Stimulated activated naive CD8-positive, alpha-beta T cell treated with anti-CD3 and anti-CD28 coated beads, Interleukin-15, amount 100 ng/mL, for 72 hours (primary cell): ENCODE data around the gene GOLGA6A.
"Not testable (repeated sequence)": the region's sequence is repeated elsewhere in the genome, so short reads cannot be mapped to it uniquely, and the experiment has no call there.

Experiments
- ATAC-seq: fragments of 150-1000 bp; cut with Tn5 transposase; 2 replicates; pipeline ENCODE4 v1.10.0; 2021; ENCODE audit warnings: mild to moderate bottlenecking, moderate library complexity
- DNase-seq, 2 donors: peaks; one replicate each; pipeline ENCODE4 v3.0.0; 2021 to 2022
- H3K27ac Mint-ChIP-seq, 2 donors: one replicate each; pipeline ENCODE4 v1.8.0; 2022; ENCODE audit warnings: mild to moderate bottlenecking in 2 of 2, mixed read lengths in 2 of 2, moderate library complexity in 2 of 2
- H3K27me3 Mint-ChIP-seq: one replicate; pipeline ENCODE4 v1.8.0; 2022; ENCODE audit warnings: mixed read lengths
- H3K4me1 Mint-ChIP-seq: one replicate; pipeline ENCODE4 v1.8.0; 2022; ENCODE audit warnings: mild to moderate bottlenecking, mixed read lengths
- H3K4me3 Mint-ChIP-seq, 2 donors: one replicate each; pipeline ENCODE4 v1.8.0; 2022; ENCODE audit warnings: mild to moderate bottlenecking in 2 of 2, mixed read lengths in 2 of 2, moderate library complexity in 1 of 2
- H3K9me3 Mint-ChIP-seq, 2 donors: one replicate each; pipeline ENCODE4 v1.8.0; 2022; ENCODE audit warnings: mixed read lengths in 2 of 2

GOLGA6A gene

GRCh38 chr15:74082450-74082849, at the start of gene GOLGA6A:
TSS of gene GOLGA6A (minus strand) at chr15:74082550. CDS start at chr15:74082509, 41 bp downstream.
- not testable (repeated sequence) for H3K27me3 Mint-ChIP-seq

GRCh38 chr15:74131628-74132413, 49.5 kb upstream of the GOLGA6A start:
- DNase-seq (no peak), ATAC-seq (no peak)
- Mint-ChIP-seq H3K9me3 (no peaks in the 10 kb centered on the region), H3K27me3 (peaks cover 100% of the 10 kb centered on the region), H3K4me3 (peak overlapping the region; percentile 40), H3K4me1 (peaks cover 79% of the 10 kb centered on the region), H3K27ac (peak overlapping the region; percentile 55 to 93)

More at GRCh38 chr15:74082450-74082849, at the start of gene GOLGA6A:
- H3K4me3 Mint-ChIP-seq, H3K9me3 Mint-ChIP-seq, H3K27ac Mint-ChIP-seq, H3K4me1 Mint-ChIP-seq, ATAC-seq, DNase-seq: not testable (repeated sequence)

- Mint-ChIP-seq H3K27ac (no peak overlapping the region), H3K4me1 (peaks cover 71% of the 10 kb centered on the region), H3K4me3 (no peak overlapping the region), H3K27me3 (peaks cover 98% of the 10 kb centered on the region), H3K9me3 (no peaks in the 10 kb centered on the region)
- no peak for ATAC-seq
- no peak for DNase-seq
These were observed 48.7 kb upstream of the GOLGA6A start for GRCh38 chr15:74130849-74131627.

GRCh38 chr15:74130155-74130848, 48.0 kb upstream of the GOLGA6A start, which contains the start of gene ISLR2:
TSS of gene ISLR2 (plus strand) at chr15:74130586. CDS start at chr15:74132755, 2,169 bp downstream.
- peaks cover 66% of the 10 kb centered on the region for H3K4me1 Mint-ChIP-seq

GRCh38 chr15:74129586-74130154, 47.3 kb upstream of the GOLGA6A start:
- no peak for ATAC-seq
- peaks cover 60% of the 10 kb centered on the region for H3K4me1 Mint-ChIP-seq
- peaks cover 95% of the 10 kb centered on the region for H3K27me3 Mint-ChIP-seq
- no peak for DNase-seq
- peak overlapping the region; percentile 35 to 43 for H3K4me3 Mint-ChIP-seq
- peak overlapping the region in 1 of 2 donors; percentile 77 for H3K27ac Mint-ChIP-seq
- H3K9me3 Mint-ChIP-seq = no peaks in the 10 kb centered on the region

More at GRCh38 chr15:74130155-74130848, 48.0 kb upstream of the GOLGA6A start, which contains the start of gene ISLR2:
- ATAC-seq (no peak), DNase-seq (no peak)
- Mint-ChIP-seq H3K9me3 (no peaks in the 10 kb centered on the region), H3K27ac (peak within 1 kb of the TSS in 1 of 2 donors; percentile 77), H3K4me3 (peak within 1 kb of the TSS; percentile 35 to 43), H3K27me3 (peaks cover 95% of the 10 kb centered on the region)

GRCh38 chr15:74128785-74129585, 46.6 kb upstream of the GOLGA6A start:
- Mint-ChIP-seq H3K27me3 (peaks cover 95% of the 10 kb centered on the region), H3K4me1 (peaks cover 55% of the 10 kb centered on the region)

GRCh38 chr15:74127954-74128784, 45.8 kb upstream of the GOLGA6A start:
- Mint-ChIP-seq H3K9me3 (no peaks in the 10 kb centered on the region), H3K27me3 (peaks cover 94% of the 10 kb centered on the region), H3K4me1 (peaks cover 52% of the 10 kb centered on the region), H3K27ac (peak overlapping the region in 1 of 2 donors; percentile 24), H3K4me3 (peak overlapping the region; percentile 72 to 78)
- no peak for DNase-seq
- peak; percentile 24 for ATAC-seq

More at GRCh38 chr15:74128785-74129585, 46.6 kb upstream of the GOLGA6A start:
- Mint-ChIP-seq H3K27ac (no peak overlapping the region), H3K9me3 (no peaks in the 10 kb centered on the region), H3K4me3 (peak overlapping the region; percentile 43 to 45)
- ATAC-seq (no peak), DNase-seq (no peak)

- H3K9me3 Mint-ChIP-seq = no peaks in the 10 kb centered on the region
- ATAC-seq (peak; percentile 96), DNase-seq (peak; percentile 88 to 91)
- H3K4me1 Mint-ChIP-seq = peaks cover 54% of the 10 kb centered on the region
- H3K27ac Mint-ChIP-seq = no peak overlapping the region
- H3K4me3 Mint-ChIP-seq = peak overlapping the region; percentile 72 to 78
- peaks cover 94% of the 10 kb centered on the region for H3K27me3 Mint-ChIP-seq
These were observed 45.1 kb upstream of the GOLGA6A start for GRCh38 chr15:74127255-74127953.

- Mint-ChIP-seq H3K4me1 (peaks cover 33% of the 10 kb centered on the region), H3K4me3 (no peak overlapping the region), H3K9me3 (no peaks in the 10 kb centered on the region), H3K27me3 (peaks cover 92% of the 10 kb centered on the region), H3K27ac (no peak overlapping the region)
- DNase-seq (no peak), ATAC-seq (no peak)
These were observed 42.4 kb upstream of the GOLGA6A start for GRCh38 chr15:74124759-74125158.

GRCh38 chr15:74124196-74124595, 41.8 kb upstream of the GOLGA6A start:
- Mint-ChIP-seq H3K9me3 (no peaks in the 10 kb centered on the region), H3K4me3 (no peak overlapping the region), H3K27me3 (peaks cover 86% of the 10 kb centered on the region), H3K4me1 (peaks cover 27% of the 10 kb centered on the region), H3K27ac (no peak overlapping the region)
- no peak for DNase-seq
- ATAC-seq = no peak

GRCh38 chr15:74123658-74124057, 41.3 kb upstream of the GOLGA6A start:
- peaks cover 81% of the 10 kb centered on the region for H3K27me3 Mint-ChIP-seq
- DNase-seq = no peak
- no peak for ATAC-seq
- H3K4me1 Mint-ChIP-seq = peaks cover 22% of the 10 kb centered on the region
- no peaks in the 10 kb centered on the region for H3K9me3 Mint-ChIP-seq
- no peak overlapping the region for H3K27ac Mint-ChIP-seq
- no peak overlapping the region for H3K4me3 Mint-ChIP-seq

GRCh38 chr15:74123131-74123429, 40.7 kb upstream of the GOLGA6A start:
- Mint-ChIP-seq H3K4me3 (no peak overlapping the region), H3K9me3 (no peaks in the 10 kb centered on the region), H3K27me3 (peaks cover 75% of the 10 kb centered on the region), H3K4me1 (peaks cover 16% of the 10 kb centered on the region), H3K27ac (no peak overlapping the region)
- ATAC-seq = no peak
- no peak for DNase-seq

GRCh38 chr15:74122403-74123130, 40.2 kb upstream of the GOLGA6A start:
- peaks cover 70% of the 10 kb centered on the region for H3K27me3 Mint-ChIP-seq
- DNase-seq (no peak), ATAC-seq (no peak)
- H3K4me3 Mint-ChIP-seq = no peak overlapping the region
- peaks cover 11% of the 10 kb centered on the region for H3K4me1 Mint-ChIP-seq
- H3K27ac Mint-ChIP-seq = peak overlapping the region in 1 of 2 donors; percentile 74
- no peaks in the 10 kb centered on the region for H3K9me3 Mint-ChIP-seq
